ENCODE data around the gene ZDHHC24.

ZDHHC24 gene

DNA sequence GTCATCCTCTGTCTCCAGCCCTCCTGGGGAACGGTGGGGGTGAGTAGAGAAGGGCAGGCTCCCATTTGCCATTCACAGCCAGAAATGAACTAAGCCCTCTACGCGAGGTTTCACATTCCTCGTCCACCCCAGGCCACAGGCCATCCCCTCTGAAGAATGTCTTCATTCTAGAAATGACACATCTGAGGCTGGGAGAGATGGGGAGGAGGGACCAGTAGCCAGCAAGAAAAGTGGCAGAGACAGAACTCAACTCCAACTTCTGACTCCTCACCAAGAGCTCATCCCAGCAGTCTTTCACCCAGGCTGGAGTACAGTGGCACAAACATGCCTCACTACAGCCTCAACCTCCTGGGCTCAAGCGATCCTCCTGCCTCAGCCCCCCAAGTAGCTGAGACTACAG is 19.1 kb upstream of the ZDHHC24 start:
- no peak for DNase-seq (ENCODE audit: low read depth)
- TF ChIP-seq CTCF (conservative IDR thresholded peaks at IDR 0.05; ENCODE audit: low read depth, low read length) = no peak
- no peak overlapping the region for H3K4me3 ChIP-seq (ENCODE audit: low read length)

DNA sequence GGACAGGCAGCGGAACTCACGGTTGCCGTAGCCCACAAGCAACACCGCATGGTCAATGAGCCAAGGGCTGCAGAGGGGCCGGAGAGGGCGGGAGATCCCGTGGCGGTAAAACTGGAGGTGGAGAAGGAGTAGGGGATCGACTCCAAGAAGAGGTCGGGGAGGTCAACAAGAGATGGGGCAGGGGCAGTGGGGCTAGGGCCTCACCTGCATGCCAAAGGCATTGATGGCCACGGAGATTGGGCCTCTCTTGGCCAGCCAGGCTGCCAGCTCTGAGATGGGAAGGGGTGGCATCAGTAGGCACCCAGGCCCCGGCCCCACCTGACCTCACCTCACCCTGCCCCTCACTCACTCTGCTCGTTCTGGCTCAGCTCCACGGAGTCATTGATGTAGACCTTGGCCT is 18.7 kb upstream of the ZDHHC24 start:
- no peak for DNase-seq (ENCODE audit: low read depth)
- TF ChIP-seq CTCF (conservative IDR thresholded peaks at IDR 0.05; ENCODE audit: low read depth, low read length) = no peak
- no peak overlapping the region for H3K4me3 ChIP-seq (ENCODE audit: low read length)

GRCh38 chr11:66563832-66564231 is 18.0 kb upstream of the ZDHHC24 start:
- H3K4me3 ChIP-seq (ENCODE audit: low read length) = no peak overlapping the region
- TF ChIP-seq CTCF (conservative IDR thresholded peaks at IDR 0.05; ENCODE audit: low read depth, low read length) = no peak
- no peak for DNase-seq (ENCODE audit: low read depth)

GRCh38 chr11:66562907-66563583 is 17.2 kb upstream of the ZDHHC24 start:
- no peak overlapping the region for H3K4me3 ChIP-seq (ENCODE audit: low read length)
- TF ChIP-seq CTCF (conservative IDR thresholded peaks at IDR 0.05; ENCODE audit: low read depth, low read length) = no peak

DNA sequence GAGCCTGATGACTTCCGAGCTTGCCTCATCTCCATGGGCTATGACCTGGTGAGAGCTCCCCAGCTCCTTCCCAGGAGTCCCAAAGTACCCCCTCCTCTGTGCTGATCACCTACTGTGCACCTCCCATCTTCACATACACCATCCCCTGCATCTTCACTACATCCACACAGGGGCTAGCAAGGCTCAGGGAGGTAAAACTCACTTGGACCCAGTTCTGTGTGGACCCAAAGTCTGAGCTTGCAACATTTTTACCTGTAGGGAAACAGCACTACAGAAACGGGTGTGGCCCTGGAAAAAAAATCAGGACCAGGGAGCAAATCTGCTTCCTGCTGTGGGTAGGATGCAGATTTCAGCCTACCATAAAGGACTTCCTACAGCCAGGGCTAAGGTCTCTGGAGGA is 16.4 kb upstream of the ZDHHC24 start:
- no peak for DNase-seq (ENCODE audit: low read depth)
- no peak for TF ChIP-seq CTCF (conservative IDR thresholded peaks at IDR 0.05; ENCODE audit: low read depth, low read length)
- H3K4me3 ChIP-seq (ENCODE audit: low read length) = no peak overlapping the region

More at GRCh38 chr11:66562907-66563583, 17.2 kb upstream of the ZDHHC24 start:
- DNase-seq (ENCODE audit: low read depth) = no peak

- no peak for DNase-seq (ENCODE audit: low read depth)
- TF ChIP-seq CTCF (conservative IDR thresholded peaks at IDR 0.05; ENCODE audit: low read depth, low read length) = no peak
- no peak overlapping the region for H3K4me3 ChIP-seq (ENCODE audit: low read length)
These were observed 16.1 kb upstream of the ZDHHC24 start for GRCh38 chr11:66561975-66562248.

DNA sequence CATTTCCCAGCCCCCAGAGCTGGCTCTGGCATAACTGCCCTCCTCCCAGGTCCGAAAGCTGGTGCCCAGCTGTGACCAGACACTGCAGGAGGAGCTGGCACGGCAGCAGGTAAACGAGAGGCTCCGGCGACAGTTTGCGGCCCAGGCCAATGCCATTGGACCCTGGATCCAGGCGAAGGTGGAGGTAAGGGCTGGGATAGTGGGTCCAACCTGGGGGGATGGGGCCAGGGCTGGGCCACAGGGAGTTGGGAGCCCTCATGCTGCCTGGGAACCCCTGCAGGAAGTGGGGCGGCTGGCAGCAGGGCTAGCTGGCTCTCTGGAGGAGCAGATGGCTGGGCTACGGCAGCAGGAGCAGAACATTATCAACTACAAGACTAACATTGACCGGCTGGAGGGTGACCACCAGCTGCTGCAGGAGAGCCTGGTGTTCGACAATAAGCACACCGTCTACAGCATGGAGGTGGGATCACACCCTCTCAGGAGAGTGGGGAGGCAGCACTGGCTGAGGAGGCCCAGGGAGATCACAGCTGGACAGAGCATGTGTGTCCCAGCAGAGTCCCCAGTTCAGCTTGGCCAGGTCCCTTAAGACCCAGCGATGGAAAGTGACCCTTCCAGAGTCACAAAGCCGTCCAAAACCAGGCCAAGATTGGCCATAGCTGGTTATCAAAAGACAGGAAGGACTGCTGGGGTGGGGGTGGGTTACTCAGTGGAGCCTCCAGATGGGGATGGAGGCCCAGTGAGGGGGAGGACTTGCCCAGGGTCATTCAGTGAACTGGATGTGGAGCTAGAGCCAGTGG is 15.5 kb upstream of the ZDHHC24 start:
- no peak overlapping the region for H3K4me3 ChIP-seq (ENCODE audit: low read length)

More for the DNA sequence above, 15.5 kb upstream of the ZDHHC24 start:
- no peak for DNase-seq (ENCODE audit: low read depth)
- no peak for TF ChIP-seq CTCF (conservative IDR thresholded peaks at IDR 0.05; ENCODE audit: low read depth, low read length)

All from retinal pigment epithelial cell (primary cell).